CD4-positive, alpha-beta T cell (primary cell): ENCODE results near the gene LRRC36. TPM values are rescaled to one million over a fixed set of nuclear protein-coding genes. Genes with fewer than 3 reads are reported as not detected.

Experiments used
- ATAC-seq: fragments of 200-7000 bp; cut with Tn5 transposase; one replicate; pipeline ENCODE4 v1.10.0; 2022; ENCODE audit warnings: mild to moderate bottlenecking; ENCODE audit not compliant: poor library complexity
- CTCF ChIA-PET: fragments of 350-600 bp; sonication (Branson Sonifier 250); formaldehyde crosslinking; loops from one replicate; lab custom pipeline; 2021; ENCODE audit warnings: antibody characterized with exemption, inconsistent platforms; lab: Charles Lee
- POLR2A ChIA-PET: fragments of 350-600 bp; sonication (Branson Sonifier 250); formaldehyde crosslinking; loops from one replicate; lab custom pipeline; 2021; ENCODE audit warnings: antibody characterized with exemption, inconsistent platforms; lab: Charles Lee
- DNase-seq, 14 experiments: peaks; one replicate each; pipeline ENCODE4 v3.0.0-alpha.2; 2013 to 2020; ENCODE audit warnings: mixed read lengths in 2 of 14
- H3K27ac ChIP-seq, 2 donors: one replicate each; pipeline versions ENCODE4 v1.5.1 to v1.7.0; 2013; ENCODE audit warnings: low read length in 2 of 2, low read depth in 1 of 2, mild to moderate bottlenecking in 1 of 2
- H3K27me3 ChIP-seq, 2 experiments: 1 replicate in 1 of 2; 2 replicates in 1 of 2; pipeline versions ENCODE4 v1.6.1 to v1.7.0; 2013; ENCODE audit warnings: low read length in 2 of 2, control low read depth in 1 of 2, mild to moderate bottlenecking in 1 of 2, moderate library complexity in 1 of 2; ENCODE audit not compliant: insufficient read depth in 2 of 2, control insufficient read depth in 1 of 2
- H3K36me3 ChIP-seq: one replicate; pipeline ENCODE4 v1.6.1; 2013; ENCODE audit warnings: low read length, control low read depth; ENCODE audit not compliant: insufficient read depth
- H3K4me1 ChIP-seq: one replicate; pipeline ENCODE4 v1.6.1; 2013; ENCODE audit warnings: low read length, control low read depth; ENCODE audit not compliant: insufficient read depth
- H3K4me3 ChIP-seq: one replicate; pipeline ENCODE4 v1.5.1; 2013; ENCODE audit warnings: mild to moderate bottlenecking, low read length, moderate library complexity
- H3K9me3 ChIP-seq, 2 experiments: 1 replicate in 1 of 2; 2 replicates in 1 of 2; pipeline versions ENCODE4 v1.6.1 to v1.7.0; 2013; ENCODE audit warnings: low read length in 2 of 2, mild to moderate bottlenecking in 2 of 2, control low read depth in 1 of 2, moderate library complexity in 1 of 2; ENCODE audit not compliant: control insufficient read depth in 1 of 2, insufficient read depth in 1 of 2
- H3K27ac Mint-ChIP-seq: one replicate; pipeline ENCODE4 v1.8.0; 2020; ENCODE audit warnings: mixed read lengths
- H3K27me3 Mint-ChIP-seq: one replicate; pipeline ENCODE4 v1.8.0; 2021; ENCODE audit warnings: mixed read lengths
- H3K36me3 Mint-ChIP-seq: one replicate; pipeline ENCODE4 v1.8.0; 2021; ENCODE audit warnings: low read depth, mixed read lengths
- H3K4me1 Mint-ChIP-seq: one replicate; pipeline ENCODE4 v1.8.0; 2021; ENCODE audit warnings: low read depth, mixed read lengths
- H3K4me3 Mint-ChIP-seq: one replicate; pipeline ENCODE4 v1.8.0; 2020; ENCODE audit warnings: mild to moderate bottlenecking, mixed read lengths
- H3K9me3 Mint-ChIP-seq: one replicate; pipeline ENCODE4 v1.8.0; 2020; ENCODE audit warnings: mixed read lengths
- CTCF ChIP-seq: fragments of 200-600 bp; IDR thresholded peaks from one replicate; pipeline ENCODE4 v1.8.0; 2022; ENCODE audit warnings: antibody characterized with exemption, mild to moderate bottlenecking
- intact Hi-C, 2 experiments: fragments of 100-400 bp; cut with DNase I in 1 of 2; cut with micrococcal nuclease in 1 of 2; formaldehyde crosslinking; loops; one replicate each; pipeline versions ENCODE4 v1.15.1 to v1.9.0; 2023 to 2025; cut with DNase I, micrococcal nuclease
- total RNA-seq, 174 experiments: library from RNA in 2 of 174; stranded (reverse) in 2 of 174; gene quantifications; one replicate each; pipeline ENCODE4 v1.2.3 and lab custom pipeline; 2021 to 2026

LRRC36 gene
- total RNA-seq, 2 experiments from 2014 or later = not detected

- no peak overlapping the region for H3K4me3 Mint-ChIP-seq
- ChIA-PET CTCF (no interaction called here), POLR2A (no interaction called here)
- Histone ChIP-seq H3K4me1 (no peaks in the 10 kb centered on the region), H3K9me3 (no peaks in the 10 kb centered on the region), H3K27ac (no peak overlapping the region), H3K4me3 (no peak overlapping the region), H3K27me3 (peaks cover 0 to 5% of the 10 kb centered on the region in 2 experiments), H3K36me3 (no peaks in the 10 kb centered on the region)
- H3K27ac Mint-ChIP-seq = no peak overlapping the region
- intact Hi-C loops = no loop called here
- H3K36me3 Mint-ChIP-seq = no peaks in the 10 kb centered on the region
- no peak for TF ChIP-seq CTCF
- ATAC-seq (no peak), DNase-seq (no peak)
- H3K27me3 Mint-ChIP-seq = peaks cover 4% of the 10 kb centered on the region
- H3K9me3 Mint-ChIP-seq = no peaks in the 10 kb centered on the region
- no peaks in the 10 kb centered on the region for H3K4me1 Mint-ChIP-seq
Observed at GRCh38 chr16:67296420-67296819, 30.2 kb upstream of the LRRC36 start.

GRCh38 chr16:67298277-67298676 is 28.3 kb upstream of the LRRC36 start:
- Histone ChIP-seq H3K9me3 (no peaks in the 10 kb centered on the region), H3K27ac (no peak overlapping the region), H3K4me3 (no peak overlapping the region), H3K27me3 (peaks cover 0 to 5% of the 10 kb centered on the region in 2 experiments), H3K4me1 (no peaks in the 10 kb centered on the region), H3K36me3 (no peaks in the 10 kb centered on the region)
- Mint-ChIP-seq H3K9me3 (no peaks in the 10 kb centered on the region), H3K4me1 (no peaks in the 10 kb centered on the region), H3K27ac (no peak overlapping the region), H3K4me3 (no peak overlapping the region), H3K36me3 (no peaks in the 10 kb centered on the region), H3K27me3 (peaks cover 4% of the 10 kb centered on the region)
- DNase-seq = no peak
- intact Hi-C loops = no loop called here
- ChIA-PET CTCF (no interaction called here), POLR2A (no interaction called here)
- no peak for TF ChIP-seq CTCF
- ATAC-seq = no peak

- Histone ChIP-seq H3K4me3 (no peak overlapping the region), H3K36me3 (no peaks in the 10 kb centered on the region), H3K9me3 (no peaks in the 10 kb centered on the region), H3K27me3 (peaks cover 0 to 5% of the 10 kb centered on the region in 2 experiments), H3K4me1 (no peaks in the 10 kb centered on the region), H3K27ac (no peak overlapping the region)
- intact Hi-C loops = no loop called here
- ChIA-PET CTCF (no interaction called here), POLR2A (no interaction called here)
- ATAC-seq (no peak), DNase-seq (no peak)
- no peak overlapping the region for H3K4me3 Mint-ChIP-seq
- no peaks in the 10 kb centered on the region for H3K9me3 Mint-ChIP-seq
- H3K4me1 Mint-ChIP-seq = no peaks in the 10 kb centered on the region
- no peaks in the 10 kb centered on the region for H3K36me3 Mint-ChIP-seq
- no peak overlapping the region for H3K27ac Mint-ChIP-seq
- peaks cover 4% of the 10 kb centered on the region for H3K27me3 Mint-ChIP-seq
- no peak for TF ChIP-seq CTCF
Observed at GRCh38 chr16:67299269-67299668, 27.3 kb upstream of the LRRC36 start.
